Measurements from ENCODE around the gene ABRAXAS1.

ABRAXAS1 gene

GRCh38 chr4:83449009-83449408, 35.9 kb downstream of the ABRAXAS1 start:
- DNase-seq = no peak

GRCh38 chr4:83440899-83441298, 44.0 kb downstream of the ABRAXAS1 start:
- no peak for DNase-seq

- DNase-seq = no peak
Observed at GRCh38 chr4:83440148-83440814, 44.6 kb downstream of the ABRAXAS1 start.

- DNase-seq = no peak
Observed at GRCh38 chr4:83438719-83439118, 46.2 kb downstream of the ABRAXAS1 start.

GRCh38 chr4:83436680-83437079, 48.2 kb downstream of the ABRAXAS1 start:
- DNase-seq = no peak

- DNase-seq = no peak
Observed at GRCh38 chr4:83431200-83431599, 53.7 kb downstream of the ABRAXAS1 start.

GRCh38 chr4:83418211-83418610, 66.7 kb downstream of the ABRAXAS1 start:
- no peak for DNase-seq

- no peak for DNase-seq
Observed at GRCh38 chr4:83417566-83417965, 67.3 kb downstream of the ABRAXAS1 start.

- no peak for DNase-seq
Observed at GRCh38 chr4:83413676-83414075, 71.2 kb downstream of the ABRAXAS1 start.
